Stimulated activated CD4-positive, alpha-beta T cell treated with anti-CD3 and anti-CD28 coated beads, TNF-alpha, amount 100 ng/mL, for 4 hours (primary cell): ENCODE data around the gene ZNF554.

ENCODE experiments used
- DNase-seq, 3 experiments: peaks; one replicate each; pipeline ENCODE4 v3.0.0-alpha.2; 2020; ENCODE audit warnings: low read depth in 3 of 3

ZNF554 gene

GRCh38 chr19:2819540-2820111 lies at the start of gene ZNF554:
Gene ZNF554, plus strand, starts transcription at chr19:2819868. Its CDS starts 204 bp downstream, at chr19:2820072.
- DNase-seq = peak; percentile 94 to 98 (median 97)

- no peak for DNase-seq
Observed at GRCh38 chr19:2770055-2771013, 49.3 kb upstream of the ZNF554 start.

- DNase-seq = no peak
Observed at GRCh38 chr19:2771786-2772674, 47.6 kb upstream of the ZNF554 start.

- no peak for DNase-seq
Observed at GRCh38 chr19:2774083-2774679, 45.5 kb upstream of the ZNF554 start.

GRCh38 chr19:2774953-2775555 lies 44.6 kb upstream of the ZNF554 start:
- DNase-seq = no peak

GRCh38 chr19:2775556-2776430 lies 43.9 kb upstream of the ZNF554 start:
- peak; percentile 38 to 54 (median 53) for DNase-seq

GRCh38 chr19:2777952-2778683 lies 41.5 kb upstream of the ZNF554 start:
- DNase-seq = no peak

- DNase-seq = no peak
Observed at GRCh38 chr19:2779121-2779740, 40.4 kb upstream of the ZNF554 start.

GRCh38 chr19:2780284-2780683 lies 39.4 kb upstream of the ZNF554 start:
- DNase-seq = no peak

GRCh38 chr19:2782329-2782935 lies 37.2 kb upstream of the ZNF554 start:
- no peak for DNase-seq

GRCh38 chr19:2782936-2783780 lies 36.5 kb upstream of the ZNF554 start, which contains the start of gene SGTA:
Gene SGTA, minus strand, starts transcription at chr19:2783273. Its CDS starts 14,205 bp downstream, at chr19:2769068.
- DNase-seq = peak; percentile 86 to 94 (median 92)

- no peak for DNase-seq
Observed at GRCh38 chr19:2783781-2784145, 35.9 kb upstream of the ZNF554 start.

- peak; percentile 98 to 99 (median 99) for DNase-seq
Observed at GRCh38 chr19:2785244-2785997, 34.2 kb upstream of the ZNF554 start, which contains the start of gene THOP1. Gene THOP1, plus strand, starts transcription at chr19:2785503. Its CDS starts 160 bp downstream, at chr19:2785663.

GRCh38 chr19:2787115-2787514 lies 32.6 kb upstream of the ZNF554 start:
- no peak for DNase-seq

- no peak for DNase-seq
Observed at GRCh38 chr19:2788237-2788636, 31.4 kb upstream of the ZNF554 start.

- no peak for DNase-seq
Observed at GRCh38 chr19:2790194-2790556, 29.5 kb upstream of the ZNF554 start.
